Measurements from ENCODE around the gene SEPTIN2.

DNA sequence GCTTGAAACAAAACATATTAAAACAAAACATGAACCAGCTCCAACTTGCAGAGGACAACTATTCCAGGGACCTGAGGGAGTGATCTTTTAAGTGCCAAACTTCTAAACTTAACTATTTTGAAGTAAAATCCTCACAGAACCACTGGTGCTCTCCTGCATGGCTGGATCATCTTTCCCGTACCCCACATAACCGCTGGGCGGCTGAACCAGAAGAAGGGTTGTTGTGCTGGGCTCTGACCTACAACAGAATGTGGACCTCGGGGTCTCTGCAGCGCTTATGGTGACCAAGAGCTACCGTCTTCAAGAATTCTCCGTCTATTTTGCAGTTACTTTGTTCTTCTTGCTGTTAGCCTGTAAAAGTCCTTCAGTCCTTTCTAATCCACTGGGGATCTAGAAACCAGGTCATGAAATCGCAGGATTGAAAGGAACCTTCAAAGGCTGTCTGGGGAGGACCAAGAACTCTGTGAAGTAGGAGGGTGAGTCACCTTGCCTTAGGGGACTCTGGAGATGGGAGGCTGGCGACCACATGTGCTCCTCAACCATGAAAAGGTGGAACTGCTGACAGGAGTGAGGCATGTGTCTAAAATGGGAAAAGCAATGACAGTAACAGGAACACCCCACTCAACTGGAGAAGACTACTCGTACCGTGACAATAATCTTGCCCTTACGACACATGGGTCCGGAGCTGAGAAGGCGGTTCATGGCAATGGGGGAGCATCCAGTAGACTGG is 46.8 kb upstream of the SEPTIN2 start:
- TF ChIP-seq, protein P1, sequence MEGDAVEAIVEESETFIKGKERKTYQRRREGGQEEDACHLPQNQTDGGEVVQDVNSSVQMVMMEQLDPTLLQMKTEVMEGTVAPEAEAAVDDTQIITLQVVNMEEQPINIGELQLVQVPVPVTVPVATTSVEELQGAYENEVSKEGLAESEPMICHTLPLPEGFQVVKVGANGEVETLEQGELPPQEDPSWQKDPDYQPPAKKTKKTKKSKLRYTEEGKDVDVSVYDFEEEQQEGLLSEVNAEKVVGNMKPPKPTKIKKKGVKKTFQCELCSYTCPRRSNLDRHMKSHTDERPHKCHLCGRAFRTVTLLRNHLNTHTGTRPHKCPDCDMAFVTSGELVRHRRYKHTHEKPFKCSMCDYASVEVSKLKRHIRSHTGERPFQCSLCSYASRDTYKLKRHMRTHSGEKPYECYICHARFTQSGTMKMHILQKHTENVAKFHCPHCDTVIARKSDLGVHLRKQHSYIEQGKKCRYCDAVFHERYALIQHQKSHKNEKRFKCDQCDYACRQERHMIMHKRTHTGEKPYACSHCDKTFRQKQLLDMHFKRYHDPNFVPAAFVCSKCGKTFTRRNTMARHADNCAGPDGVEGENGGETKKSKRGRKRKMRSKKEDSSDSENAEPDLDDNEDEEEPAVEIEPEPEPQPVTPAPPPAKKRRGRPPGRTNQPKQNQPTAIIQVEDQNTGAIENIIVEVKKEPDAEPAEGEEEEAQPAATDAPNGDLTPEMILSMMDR (optimal IDR thresholded peaks at IDR 0.05 in 1 of 3, IDR thresholded peaks at IDR 0.05 in 1 of 3, conservative IDR thresholded peaks at IDR 0.05 in 1 of 3; ENCODE audit: extremely low read depth in 1 of 3, insufficient read depth in 2 of 3, low read length in 3 of 3): no peak
- no peak for TF ChIP-seq EZH2 (IDR thresholded peaks at IDR 0.05; ENCODE audit: low read length)
